ENCODE results near the gene TSNAXIP1.

DNA sequence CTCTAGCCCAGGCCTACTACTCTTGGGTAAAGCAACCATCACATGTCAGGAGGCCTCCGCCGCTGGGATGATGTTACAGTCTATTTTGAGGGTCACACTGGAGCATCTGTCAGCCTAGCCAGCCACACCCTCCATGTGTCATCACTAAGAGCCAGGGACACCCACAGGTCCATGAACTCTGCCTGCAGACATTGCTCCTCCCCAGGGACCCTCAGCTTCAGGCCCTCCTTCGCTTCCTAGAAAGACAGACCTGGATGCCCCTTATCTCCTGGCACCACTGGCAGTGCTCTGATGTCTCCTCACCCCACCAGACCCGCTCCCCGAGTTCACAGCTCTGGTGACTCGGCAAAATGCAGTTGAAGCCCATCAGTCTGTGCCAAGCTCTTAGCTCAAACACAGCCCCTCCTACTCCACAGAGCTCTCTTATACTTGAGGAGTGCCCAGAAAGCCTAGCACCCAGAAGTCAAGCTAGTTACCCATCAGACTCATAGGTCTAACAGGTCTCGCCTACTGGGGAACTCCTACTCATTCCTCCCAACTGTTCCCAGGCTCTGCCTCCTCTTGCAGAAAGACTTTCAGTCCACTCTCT is 6.3 kb upstream of the TSNAXIP1 start:
- TF ChIP-seq, protein P1, sequence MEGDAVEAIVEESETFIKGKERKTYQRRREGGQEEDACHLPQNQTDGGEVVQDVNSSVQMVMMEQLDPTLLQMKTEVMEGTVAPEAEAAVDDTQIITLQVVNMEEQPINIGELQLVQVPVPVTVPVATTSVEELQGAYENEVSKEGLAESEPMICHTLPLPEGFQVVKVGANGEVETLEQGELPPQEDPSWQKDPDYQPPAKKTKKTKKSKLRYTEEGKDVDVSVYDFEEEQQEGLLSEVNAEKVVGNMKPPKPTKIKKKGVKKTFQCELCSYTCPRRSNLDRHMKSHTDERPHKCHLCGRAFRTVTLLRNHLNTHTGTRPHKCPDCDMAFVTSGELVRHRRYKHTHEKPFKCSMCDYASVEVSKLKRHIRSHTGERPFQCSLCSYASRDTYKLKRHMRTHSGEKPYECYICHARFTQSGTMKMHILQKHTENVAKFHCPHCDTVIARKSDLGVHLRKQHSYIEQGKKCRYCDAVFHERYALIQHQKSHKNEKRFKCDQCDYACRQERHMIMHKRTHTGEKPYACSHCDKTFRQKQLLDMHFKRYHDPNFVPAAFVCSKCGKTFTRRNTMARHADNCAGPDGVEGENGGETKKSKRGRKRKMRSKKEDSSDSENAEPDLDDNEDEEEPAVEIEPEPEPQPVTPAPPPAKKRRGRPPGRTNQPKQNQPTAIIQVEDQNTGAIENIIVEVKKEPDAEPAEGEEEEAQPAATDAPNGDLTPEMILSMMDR (IDR thresholded peaks at IDR 0.05): no peak
- TF ChIP-seq POLR2A (IDR thresholded peaks at IDR 0.05): no peak

Measured in Peyer's patch (tissue), 4 donors.